Body of pancreas (tissue), 4 donors: ENCODE measurements around the gene WDR5.

Experiments
- POLR2A ChIP-seq, 3 donors: fragments of 450-650 bp; IDR thresholded peaks; one replicate each; pipeline ENCODE4 v1.6.1; 2016; ENCODE audit warnings: antibody characterized with exemption in 3 of 3, mild to moderate bottlenecking in 2 of 3
- TF ChIP-seq, protein P1 (sequence below), 7 experiments: fragments of 450-650 bp in 4 of 7; fragments of 200-600 bp in 3 of 7; sonication (generic) in 3 of 7; IDR thresholded peaks; one replicate each; pipeline ENCODE4 v1.5.1; 2016 to 2019; ENCODE audit warnings: antibody characterized with exemption in 7 of 7

DNA sequence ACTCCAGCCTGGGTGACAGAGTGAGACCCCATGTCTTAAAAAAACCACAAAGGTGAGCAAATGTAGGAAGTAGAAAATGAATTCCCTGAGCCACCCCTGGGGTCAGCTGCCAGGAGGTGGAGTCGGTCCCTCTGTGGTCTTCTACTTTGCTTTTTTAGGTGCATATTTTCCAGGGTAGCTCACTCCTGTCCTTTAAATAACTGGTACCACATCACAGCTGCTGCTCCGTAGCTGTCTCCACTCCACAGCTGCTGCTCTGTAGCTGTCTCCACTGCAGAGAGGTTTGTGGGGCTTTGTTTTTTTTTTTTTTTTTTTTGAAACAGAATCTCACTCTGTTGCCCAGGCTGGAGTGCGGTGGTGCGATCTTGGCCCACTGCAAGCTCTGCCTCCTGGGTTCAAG is 8.9 kb downstream of the WDR5 start:
- TF ChIP-seq, protein P1, sequence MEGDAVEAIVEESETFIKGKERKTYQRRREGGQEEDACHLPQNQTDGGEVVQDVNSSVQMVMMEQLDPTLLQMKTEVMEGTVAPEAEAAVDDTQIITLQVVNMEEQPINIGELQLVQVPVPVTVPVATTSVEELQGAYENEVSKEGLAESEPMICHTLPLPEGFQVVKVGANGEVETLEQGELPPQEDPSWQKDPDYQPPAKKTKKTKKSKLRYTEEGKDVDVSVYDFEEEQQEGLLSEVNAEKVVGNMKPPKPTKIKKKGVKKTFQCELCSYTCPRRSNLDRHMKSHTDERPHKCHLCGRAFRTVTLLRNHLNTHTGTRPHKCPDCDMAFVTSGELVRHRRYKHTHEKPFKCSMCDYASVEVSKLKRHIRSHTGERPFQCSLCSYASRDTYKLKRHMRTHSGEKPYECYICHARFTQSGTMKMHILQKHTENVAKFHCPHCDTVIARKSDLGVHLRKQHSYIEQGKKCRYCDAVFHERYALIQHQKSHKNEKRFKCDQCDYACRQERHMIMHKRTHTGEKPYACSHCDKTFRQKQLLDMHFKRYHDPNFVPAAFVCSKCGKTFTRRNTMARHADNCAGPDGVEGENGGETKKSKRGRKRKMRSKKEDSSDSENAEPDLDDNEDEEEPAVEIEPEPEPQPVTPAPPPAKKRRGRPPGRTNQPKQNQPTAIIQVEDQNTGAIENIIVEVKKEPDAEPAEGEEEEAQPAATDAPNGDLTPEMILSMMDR (IDR thresholded peaks at IDR 0.05) = no peak
- no peak for TF ChIP-seq POLR2A (IDR thresholded peaks at IDR 0.05)
